Measurements from ENCODE around the gene TINAGL1.
"Not testable (repeated sequence)": the region's sequence is repeated elsewhere in the genome, so short reads cannot be mapped to it uniquely, and the experiment has no call there.

Gene TINAGL1

DNA sequence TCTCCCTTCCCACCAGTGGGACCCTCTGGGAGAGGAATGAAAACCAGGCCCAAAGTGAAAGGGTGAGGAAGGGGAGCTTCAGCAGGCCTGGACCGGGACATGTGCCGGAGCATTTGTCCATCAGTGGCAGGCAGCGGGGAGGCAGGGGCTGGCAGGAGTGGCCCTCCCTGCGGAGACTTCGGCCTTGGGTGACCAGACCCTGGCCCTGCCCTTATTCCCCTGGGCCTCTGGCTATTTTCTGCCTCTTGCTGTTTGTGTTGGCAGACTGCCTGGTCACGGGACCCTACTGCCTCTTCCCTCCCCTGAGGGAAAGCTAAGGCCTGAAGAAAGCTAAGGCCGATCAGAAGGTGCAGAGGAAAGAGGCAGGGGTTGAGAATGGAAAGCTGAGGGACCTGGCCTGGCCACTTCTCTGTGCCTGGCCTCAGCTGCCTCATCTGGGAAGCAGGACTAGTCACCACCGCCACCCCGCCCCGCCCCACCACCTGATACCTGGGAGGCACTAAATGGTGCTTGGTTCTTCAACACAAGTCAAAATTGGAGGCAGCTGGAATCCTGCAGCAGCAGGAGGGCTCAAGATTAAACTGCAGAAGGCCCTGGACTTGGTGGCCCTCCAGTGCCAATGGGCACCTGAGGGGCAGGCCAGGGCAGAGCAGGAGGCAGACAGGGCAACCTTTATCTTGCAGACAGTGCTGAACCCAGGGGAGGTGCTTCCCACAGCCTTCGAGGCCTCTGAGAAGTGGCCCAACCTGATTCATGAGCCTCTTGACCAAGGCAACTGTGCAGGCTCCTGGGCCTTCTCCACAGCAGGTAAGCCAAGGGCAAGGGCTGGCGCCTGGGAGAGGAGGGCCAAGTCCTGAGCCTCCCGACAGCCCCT lies 7.9 kb downstream of the TINAGL1 start:
- DNase-seq = peak in 19 of 58 donors; percentile 3 to 28 (median 13)

DNA sequence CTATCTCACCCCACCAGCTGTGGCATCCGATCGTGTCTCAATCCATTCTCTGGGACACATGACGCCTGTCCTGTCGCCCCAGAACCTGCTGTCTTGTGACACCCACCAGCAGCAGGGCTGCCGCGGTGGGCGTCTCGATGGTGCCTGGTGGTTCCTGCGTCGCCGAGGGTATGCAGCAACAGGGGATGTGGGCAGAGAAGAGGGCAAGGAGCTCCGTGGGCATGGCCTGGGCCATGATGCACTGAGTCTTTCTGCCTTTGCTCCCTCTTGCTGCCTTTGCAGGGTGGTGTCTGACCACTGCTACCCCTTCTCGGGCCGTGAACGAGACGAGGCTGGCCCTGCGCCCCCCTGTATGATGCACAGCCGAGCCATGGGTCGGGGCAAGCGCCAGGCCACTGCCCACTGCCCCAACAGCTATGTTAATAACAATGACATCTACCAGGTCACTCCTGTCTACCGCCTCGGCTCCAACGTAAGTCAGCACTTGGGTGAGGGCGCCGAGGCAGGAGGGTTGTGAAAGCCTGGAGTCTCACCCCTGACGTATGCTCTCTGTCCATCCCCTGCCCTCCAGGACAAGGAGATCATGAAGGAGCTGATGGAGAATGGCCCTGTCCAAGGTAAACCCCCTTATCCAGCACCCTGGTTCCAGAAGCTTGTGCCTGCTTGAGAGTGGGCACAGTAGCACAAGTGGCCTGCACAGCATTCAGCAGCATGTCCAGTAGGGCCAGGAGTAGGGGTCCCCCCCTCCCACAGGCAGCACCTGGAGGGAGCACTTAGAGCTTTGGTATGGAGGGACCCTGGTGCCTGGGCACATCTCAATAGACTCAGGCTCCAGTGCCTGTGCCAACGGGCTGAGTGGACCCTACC lies 8.8 kb downstream of the TINAGL1 start:
- no peak for DNase-seq

DNA sequence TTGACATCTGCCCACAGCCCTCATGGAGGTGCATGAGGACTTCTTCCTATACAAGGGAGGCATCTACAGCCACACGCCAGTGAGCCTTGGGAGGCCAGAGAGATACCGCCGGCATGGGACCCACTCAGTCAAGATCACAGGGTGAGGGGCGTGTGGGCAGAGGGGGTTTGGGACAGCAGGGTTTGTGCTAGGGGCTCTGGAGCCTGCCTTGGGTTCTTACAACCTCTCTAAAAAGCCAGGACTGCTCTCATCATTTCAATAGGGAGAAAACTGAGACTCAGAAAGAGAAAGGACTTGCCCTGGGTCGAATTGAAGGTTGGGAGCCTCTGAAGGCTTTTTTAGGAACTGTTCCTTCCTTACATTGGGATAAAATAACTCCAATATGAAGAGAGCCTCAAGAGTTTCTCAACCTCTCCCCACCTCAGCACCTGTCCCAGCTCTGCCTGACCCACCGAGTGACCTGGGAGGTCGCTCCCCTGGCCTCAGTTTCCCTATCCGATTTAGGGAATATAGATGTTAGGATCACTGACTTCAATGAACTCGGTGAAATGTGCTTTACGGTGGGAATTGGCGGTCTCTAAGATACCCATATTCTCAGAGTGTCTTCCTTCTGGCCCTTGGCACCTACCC lies 9.5 kb downstream of the TINAGL1 start:
- no peak for DNase-seq

DNA sequence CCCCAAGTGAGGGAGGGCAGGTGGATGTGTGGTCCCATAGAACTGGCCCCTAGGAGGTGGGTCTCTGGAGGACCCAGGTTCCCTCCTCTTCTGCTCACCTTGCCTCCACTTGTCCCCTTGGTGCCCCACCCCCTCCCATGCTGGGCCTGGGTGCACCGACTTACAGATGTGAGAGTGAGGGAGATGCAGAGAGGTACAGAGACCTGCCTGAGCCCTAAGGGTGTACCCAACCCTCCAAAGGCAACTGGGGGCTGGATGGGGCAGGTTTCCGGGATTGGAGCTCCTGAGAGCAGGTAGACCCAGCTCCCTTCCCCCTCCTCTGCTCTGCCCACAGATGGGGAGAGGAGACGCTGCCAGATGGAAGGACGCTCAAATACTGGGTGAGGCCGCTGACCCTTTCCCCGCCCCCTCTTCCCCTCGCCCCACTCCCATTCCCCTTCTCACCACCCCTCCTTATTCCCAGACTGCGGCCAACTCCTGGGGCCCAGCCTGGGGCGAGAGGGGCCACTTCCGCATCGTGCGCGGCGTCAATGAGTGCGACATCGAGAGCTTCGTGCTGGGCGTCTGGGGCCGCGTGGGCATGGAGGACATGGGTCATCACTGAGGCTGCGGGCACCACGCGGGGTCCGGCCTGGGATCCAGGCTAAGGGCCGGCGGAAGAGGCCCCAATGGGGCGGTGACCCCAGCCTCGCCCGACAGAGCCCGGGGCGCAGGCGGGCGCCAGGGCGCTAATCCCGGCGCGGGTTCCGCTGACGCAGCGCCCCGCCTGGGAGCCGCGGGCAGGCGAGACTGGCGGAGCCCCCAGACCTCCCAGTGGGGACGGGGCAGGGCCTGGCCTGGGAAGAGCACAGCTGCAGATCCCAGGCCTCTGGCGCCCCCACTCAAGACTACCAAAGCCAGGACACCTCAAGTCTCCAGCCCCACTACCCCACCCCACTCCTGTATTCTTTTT lies 10.3 kb downstream of the TINAGL1 start:
- DNase-seq = no peak

DNA sequence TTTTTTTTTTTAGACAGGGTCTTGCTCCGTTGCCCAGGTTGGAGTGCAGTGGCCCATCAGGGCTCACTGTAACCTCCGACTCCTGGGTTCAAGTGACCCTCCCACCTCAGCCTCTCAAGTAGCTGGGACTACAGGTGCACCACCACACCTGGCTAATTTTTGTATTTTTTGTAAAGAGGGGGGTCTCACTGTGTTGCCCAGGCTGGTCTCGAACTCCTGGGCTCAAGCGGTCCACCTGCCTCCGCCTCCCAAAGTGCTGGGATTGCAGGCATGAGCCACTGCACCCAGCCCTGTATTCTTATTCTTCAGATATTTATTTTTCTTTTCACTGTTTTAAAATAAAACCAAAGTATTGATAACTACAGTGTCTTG lies 11.0 kb downstream of the TINAGL1 start:
- DNase-seq = not testable (repeated sequence)

DNA sequence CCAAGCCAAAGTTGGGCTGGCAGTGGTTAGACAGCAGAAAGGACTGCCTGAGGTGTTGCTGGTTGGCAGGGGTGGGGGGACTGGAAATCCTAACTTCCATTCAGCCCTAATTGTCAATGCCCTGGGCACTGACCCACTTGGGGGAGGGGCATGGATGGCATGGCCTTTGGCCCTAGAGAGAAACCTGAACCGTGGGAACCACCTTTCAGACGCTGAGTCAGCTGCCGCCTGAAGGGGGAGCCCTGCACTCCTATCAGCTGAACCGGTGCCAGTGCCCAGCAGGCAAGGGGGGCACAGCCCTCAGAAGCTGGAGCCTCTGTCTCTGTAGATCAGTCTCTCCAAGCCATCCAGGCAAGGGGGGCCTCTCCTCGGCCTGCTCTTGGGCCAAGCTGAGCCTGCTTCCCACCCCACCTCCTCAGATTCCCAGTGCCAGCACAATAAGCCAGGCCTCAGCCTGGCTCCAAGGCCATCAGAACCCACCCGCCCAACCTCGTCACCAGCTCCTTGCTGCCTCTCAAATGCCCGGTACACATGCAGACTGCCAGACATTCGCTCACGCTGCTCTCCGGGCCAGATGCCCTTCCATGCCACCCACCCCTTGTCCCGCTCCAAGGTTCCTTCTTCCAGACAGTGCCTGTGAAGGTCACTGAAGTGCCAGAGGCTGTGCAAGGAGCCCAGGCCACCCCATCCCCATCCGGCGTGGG lies 11.6 kb downstream of the TINAGL1 start:
- DNase-seq = peak in 10 of 58 donors; percentile 5 to 27 (median 13)

DNA sequence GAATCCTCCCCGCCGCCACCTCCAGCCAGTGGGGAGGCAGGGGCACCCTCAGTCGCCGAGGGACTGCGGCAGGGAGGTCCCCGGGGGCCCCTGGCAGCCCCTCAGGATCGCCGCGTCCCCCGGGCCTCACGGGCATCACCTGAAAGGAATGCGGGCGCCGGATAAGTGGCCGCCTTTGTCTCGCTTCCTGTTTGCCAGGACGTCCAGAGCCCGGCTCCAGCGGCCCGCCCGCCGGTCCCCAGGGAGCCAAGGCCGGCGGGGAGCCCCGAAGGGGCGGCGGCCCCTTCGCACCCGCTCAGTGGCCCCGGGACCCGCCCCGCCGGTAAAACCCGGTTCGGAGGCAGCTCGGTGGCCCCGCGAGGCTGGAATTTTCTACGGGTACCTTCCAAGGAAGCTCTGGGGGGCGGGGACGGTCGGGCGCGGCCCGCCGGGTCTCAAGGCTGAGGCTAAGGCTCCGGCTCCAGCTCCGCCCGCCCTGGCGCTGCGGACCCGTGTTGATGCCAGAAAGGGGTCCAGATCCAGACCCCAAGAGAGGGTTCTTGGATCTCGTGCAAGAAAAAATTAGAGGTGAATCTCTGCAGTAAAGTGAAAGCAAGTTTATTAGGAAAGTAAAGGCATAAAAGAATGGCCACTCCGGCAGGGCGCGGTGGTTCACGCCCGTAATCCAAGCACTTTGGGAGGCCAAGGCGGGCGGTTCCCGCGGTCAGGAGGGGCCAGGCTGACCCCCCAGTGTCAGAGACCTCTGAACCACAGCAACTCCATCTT lies 12.6 kb downstream of the TINAGL1 start:
- no peak for DNase-seq

DNA sequence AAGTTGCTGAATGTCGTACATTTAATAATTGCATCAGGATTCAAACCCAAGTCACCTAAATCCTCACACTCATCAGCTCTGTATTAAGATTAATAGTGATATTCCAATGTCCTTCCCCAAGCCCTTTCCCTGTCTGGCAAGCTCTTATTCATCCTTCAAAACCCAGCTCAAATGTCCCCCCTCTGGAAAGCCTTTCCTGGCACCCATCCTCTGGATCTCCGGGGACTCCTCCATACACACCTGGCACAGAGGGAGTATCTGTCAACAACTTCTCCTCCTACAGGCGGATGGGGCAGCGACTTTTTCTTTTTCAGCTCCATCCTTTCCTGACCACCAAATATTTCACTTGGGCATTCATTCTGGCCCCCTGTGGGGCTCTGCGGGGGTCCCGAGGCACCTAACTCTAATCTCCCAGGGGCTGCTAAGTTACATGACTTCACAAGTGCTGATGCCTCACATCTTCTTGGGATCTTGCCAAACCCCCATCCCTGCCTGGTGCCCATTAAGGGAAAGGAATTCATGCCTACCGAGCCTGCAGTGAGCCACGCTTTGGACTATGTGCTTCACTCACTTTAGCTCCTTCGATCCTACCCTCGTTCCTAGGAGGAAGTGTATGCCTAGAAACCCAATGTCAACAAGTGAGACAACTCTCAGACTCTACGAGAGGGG lies 15.2 kb downstream of the TINAGL1 start:
- DNase-seq = no peak

DNA sequence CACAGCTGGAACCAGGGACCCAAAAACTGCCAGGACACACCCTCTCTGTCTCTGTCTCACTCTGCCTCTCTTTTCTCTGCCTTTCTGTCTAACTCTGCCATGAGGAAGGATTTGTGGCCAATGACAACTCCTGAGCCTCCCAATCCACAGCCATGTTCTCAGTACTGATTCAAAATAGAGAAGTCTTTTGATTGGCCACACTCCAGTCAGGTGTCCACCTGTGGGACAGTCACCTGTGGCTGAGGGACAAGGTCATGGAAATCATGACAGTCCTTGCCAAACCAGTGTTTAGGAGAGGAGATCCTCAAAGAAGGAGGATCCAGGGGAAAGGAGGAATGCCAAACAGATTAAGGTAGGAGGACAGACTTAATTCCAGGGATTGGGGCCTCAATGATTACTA lies 15.8 kb downstream of the TINAGL1 start:
- no peak for DNase-seq

DNA sequence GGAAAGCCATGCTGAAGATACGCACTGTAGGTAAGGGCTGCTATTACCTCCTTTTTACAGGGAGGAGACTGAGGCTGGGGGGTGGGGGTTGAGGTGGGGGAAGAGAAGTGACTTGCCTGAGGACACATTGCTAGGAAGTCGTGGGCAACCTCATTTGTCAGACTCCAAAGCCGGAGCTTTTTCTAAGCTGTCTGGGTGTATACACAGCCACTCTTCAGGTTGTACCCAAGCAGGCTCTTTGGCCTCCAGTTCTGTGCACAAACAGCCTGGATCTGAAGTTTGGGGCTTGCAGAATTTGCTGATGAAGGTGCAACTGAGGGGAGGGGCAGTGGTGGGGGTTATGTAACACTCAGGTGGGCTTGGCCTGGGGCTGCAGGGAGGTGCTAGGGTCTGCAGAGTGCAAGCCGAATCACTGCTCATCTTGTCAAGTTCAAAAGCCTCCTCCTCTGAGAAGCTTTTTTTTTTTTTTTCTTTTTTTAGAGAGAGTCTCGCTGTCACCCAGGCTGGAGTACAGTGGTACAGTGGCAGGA lies 16.9 kb downstream of the TINAGL1 start:
- no peak for DNase-seq

DNA sequence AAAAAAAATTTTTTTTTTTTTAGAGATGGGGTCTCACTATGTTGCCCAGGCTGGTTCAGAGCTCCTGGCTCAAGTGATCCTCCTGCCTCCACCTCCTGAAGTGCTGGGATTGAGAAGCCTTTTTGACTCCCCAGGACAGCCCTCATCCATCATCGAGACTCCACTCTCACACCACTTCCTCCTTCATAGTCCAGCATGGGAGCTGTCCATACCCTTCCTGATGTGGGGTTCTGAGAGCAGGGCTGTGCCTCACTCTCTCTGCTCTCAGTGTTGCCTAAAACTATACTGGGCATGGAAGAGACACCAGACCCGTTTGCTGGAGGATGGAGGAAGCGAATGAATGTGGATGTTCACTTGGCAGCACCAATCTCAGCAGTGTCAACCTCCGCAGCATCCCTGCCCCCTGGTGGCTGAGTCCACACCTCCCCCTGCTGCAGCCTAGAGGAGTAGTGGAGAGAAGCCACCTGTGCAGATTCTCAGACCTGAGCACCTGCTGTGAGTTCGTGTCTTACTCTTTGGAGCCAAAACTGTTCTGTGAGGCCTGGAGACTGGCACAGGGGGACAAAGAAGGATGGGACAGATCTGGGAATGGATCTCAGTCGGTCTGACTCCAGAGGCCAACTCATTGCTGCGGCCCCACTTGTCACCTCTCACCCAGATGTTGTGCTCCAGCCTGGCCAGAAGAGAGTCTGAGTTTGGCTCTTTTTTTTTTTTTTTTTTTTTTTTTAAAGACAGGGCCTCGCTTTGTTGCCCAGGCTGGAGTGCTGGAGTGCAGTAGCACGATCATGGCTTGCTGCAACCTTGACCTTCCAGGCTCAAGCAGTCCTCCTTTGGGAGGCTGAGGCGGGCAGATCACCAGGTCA lies 17.7 kb downstream of the TINAGL1 start:
- peak in 19 of 58 donors; percentile 5 to 49 (median 18) for DNase-seq

DNA sequence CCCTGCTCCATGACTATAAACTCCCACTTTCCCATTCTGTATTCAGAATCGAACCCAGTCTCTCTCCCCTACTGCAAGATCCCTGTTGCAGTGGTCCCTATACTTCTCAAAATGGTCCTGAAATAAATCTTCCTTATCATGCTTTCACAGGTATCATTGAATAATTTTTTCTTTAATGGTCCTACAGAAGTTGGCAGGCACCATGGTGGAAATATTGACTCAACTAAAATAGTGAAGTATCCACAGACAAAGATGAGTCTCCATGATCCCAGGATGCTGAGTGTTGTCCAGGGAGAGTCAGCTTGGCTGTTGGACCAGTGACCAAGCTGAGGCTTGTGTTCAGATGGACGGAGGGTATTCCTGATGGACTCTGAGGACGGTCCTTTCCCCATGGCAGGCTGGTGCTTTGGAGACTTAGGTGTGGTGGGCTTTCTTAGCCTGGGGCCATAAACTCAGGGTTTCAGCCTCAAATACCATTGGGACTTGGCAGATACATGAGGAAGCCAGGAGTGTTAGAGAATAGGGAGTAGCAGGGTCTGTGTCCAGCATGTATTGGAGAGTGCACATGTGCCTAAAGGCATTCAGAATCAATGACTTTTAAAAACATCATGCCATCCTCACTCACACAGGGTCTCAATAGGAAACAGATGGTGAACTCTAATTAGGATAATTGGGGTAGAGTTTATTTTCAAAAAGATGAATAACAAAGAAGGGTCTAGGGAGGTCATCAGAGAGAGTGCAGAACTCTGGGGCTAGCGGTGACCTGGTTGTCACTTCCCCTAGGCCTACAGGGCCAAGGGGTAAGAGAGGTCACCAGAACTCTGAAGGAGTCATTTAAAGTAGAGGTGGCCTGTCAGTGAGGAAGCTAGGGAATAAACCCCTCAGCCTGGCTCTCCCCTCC lies 19.8 kb downstream of the TINAGL1 start:
- DNase-seq = no peak

DNA sequence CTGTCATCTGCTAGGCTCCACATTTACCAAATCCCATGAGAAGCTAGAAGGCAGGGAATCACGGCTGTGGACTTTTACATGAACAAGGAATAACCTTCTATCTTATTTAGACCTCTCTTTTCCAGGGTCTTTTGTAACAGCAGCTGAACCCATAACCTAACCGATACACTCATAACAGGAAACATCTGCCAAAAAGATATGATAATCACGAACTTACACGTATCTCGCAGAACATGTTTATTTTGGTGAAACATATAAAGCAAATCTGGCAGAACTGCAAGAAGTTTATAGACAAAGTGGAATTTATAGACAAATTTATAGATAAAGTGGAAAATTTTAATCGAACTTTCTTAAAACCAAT lies 20.4 kb downstream of the TINAGL1 start:
- DNase-seq = no peak

DNA sequence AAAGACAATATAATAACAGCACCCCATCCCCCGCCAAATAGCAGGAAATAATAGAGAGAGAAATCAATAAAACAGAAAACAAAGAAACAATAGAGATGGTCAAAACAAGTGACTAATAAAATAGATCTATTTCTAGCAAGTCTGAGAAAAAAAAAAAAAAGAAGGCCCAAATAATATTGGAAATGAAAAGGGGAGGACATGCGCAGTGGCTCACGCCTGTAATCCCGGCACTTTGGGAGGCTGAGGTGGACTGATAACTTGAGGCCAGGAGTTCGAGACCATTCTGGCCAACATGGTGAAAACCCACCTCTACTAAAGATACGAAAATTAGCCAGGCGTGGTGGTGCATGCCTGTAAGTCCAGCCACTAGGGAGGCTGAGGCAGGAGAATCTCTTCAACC lies 22.7 kb downstream of the TINAGL1 start:
- no peak for DNase-seq

DNA sequence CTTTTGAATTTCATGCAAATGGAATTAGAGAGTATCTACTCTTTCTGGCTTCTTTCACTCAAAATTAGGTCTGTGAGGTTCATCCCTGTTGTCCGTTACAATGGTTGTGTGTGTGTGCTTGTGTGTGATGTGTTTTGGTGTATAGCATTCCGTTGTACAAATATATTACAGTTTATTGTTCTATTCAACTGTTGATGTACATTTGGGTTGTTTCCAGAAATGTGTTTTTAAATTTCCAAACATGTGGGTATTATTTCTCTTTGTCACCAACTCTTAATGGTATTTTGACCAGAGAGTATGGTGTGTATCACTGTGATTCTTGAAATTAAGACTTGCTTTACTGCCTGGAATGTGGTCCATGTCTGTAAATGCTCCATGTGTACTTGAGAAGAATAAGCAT lies 24.3 kb downstream of the TINAGL1 start:
- DNase-seq = no peak

DNA sequence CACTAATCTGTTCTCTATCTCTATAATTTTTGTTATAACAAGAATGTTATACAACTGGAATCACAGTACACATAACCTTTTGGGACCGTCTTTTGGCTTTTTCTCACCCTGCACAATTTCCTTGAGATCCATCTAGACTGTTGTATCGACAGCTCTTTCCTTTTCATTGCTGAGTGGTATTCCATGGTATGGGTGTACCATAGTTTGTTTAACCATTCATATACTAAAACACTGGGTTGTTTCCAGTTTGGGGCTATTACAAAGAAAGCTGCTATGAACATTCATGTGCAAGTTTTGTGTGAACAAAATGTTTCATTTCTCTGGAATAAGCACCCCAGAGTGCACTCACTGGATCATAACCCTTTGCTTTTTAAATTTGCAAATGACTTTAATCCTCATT lies 25.8 kb downstream of the TINAGL1 start:
- no peak for DNase-seq
